H1 (cell line): ENCODE results near the gene UBL4A. TPM values are rescaled to one million over a fixed set of nuclear protein-coding genes. Genes with fewer than 3 reads are reported as not detected.

ENCODE experiments used
- CTCF ChIA-PET: fragments of 300-600 bp; sonication (Branson Sonifier 250); formaldehyde crosslinking; loops from one replicate; lab custom pipeline; 2021; ENCODE audit not compliant: partially characterized antibody; lab: Charles Lee
- POLR2A ChIA-PET: fragments of 300-600 bp; sonication (Branson Sonifier 250); formaldehyde crosslinking; loops from one replicate; lab custom pipeline; 2021; ENCODE audit warnings: inconsistent platforms; ENCODE audit not compliant: partially characterized antibody; lab: Charles Lee
- DNase-seq, 2 experiments: peaks; one replicate each; pipeline versions ENCODE4 v3.0.0 to v3.0.0-alpha.2; 2010 to 2022; ENCODE audit warnings: low spot score in 2 of 2, low read depth in 1 of 2, mixed read lengths in 1 of 2
- FAIRE-seq: peaks from 2 replicates; lab custom pipeline; 2011; peaks lifted over from hg19 to GRCh38; lab: Jason Lieb, UNC
- H2AFZ ChIP-seq: 2 replicates; pipeline ENCODE4 v1.8.1; 2012; ENCODE audit warnings: low read length, inconsistent platforms
- H2AK5ac ChIP-seq: 2 replicates; pipeline ENCODE4 v1.6.1; 2013; ENCODE audit warnings: low read depth, low read length
- H2BK120ac ChIP-seq: replicated peaks from 2 replicates; pipeline ENCODE3; 2013; ENCODE audit warnings: low read depth, low read length, inconsistent platforms
- H2BK12ac ChIP-seq: 2 replicates; pipeline ENCODE4 v1.6.1; 2013; ENCODE audit warnings: low read depth, low read length
- H2BK15ac ChIP-seq: 2 replicates; pipeline ENCODE4 v1.6.1; 2013; ENCODE audit warnings: low read length
- H2BK20ac ChIP-seq: 2 replicates; pipeline ENCODE4 v1.6.1; 2013; ENCODE audit warnings: low read length
- H2BK5ac ChIP-seq: 2 replicates; pipeline ENCODE4 v1.6.1; 2013; ENCODE audit warnings: low read depth, low read length
- H3K14ac ChIP-seq: 2 replicates; pipeline ENCODE4 v1.6.1; 2013; ENCODE audit warnings: inconsistent platforms; ENCODE audit not compliant: insufficient read length
- H3K18ac ChIP-seq: 2 replicates; pipeline ENCODE4 v1.6.1; 2013; ENCODE audit warnings: low read length; ENCODE audit errors: extremely low read depth
- H3K23ac ChIP-seq: 2 replicates; pipeline ENCODE4 v1.6.1; 2013; ENCODE audit warnings: inconsistent platforms; ENCODE audit not compliant: insufficient read length
- H3K23me2 ChIP-seq: 2 replicates; pipeline ENCODE4 v1.6.1; 2013; ENCODE audit warnings: low read depth, low read length
- H3K27ac ChIP-seq: 2 replicates; pipeline ENCODE4 v1.6.1; 2011; ENCODE audit warnings: low read depth, low read length, inconsistent platforms
- H3K27me3 ChIP-seq, 4 experiments: replicated peaks in 1 of 4; 1 replicate in 1 of 4; 2 replicates in 3 of 4; pipeline versions ENCODE4 v1.6.1 to v1.8.1; 2011 to 2013; ENCODE audit warnings: low read length in 3 of 4, mild to moderate bottlenecking in 3 of 4, inconsistent platforms in 2 of 4, mixed read lengths in 2 of 4, moderate library complexity in 1 of 4; ENCODE audit not compliant: control insufficient read depth in 3 of 4, insufficient read depth in 3 of 4; ENCODE audit errors: extremely low read depth in 1 of 4
- H3K36me3 ChIP-seq, 4 experiments: 2 replicates each; pipeline versions ENCODE4 v1.6.1 to v1.8.1; 2011 to 2013; ENCODE audit warnings: mild to moderate bottlenecking in 4 of 4, low read length in 3 of 4, moderate library complexity in 2 of 4, control low read depth in 1 of 4, inconsistent platforms in 1 of 4; ENCODE audit not compliant: insufficient read depth in 4 of 4, control insufficient read depth in 2 of 4
- H3K4ac ChIP-seq: replicated peaks from 2 replicates; pipeline ENCODE3; 2013; ENCODE audit warnings: low read length, low read depth, mixed read lengths, inconsistent platforms; ENCODE audit not compliant: insufficient read length
- H3K4me1 ChIP-seq, 4 experiments: replicated peaks in 1 of 4; 1 replicate in 1 of 4; 2 replicates in 3 of 4; pipeline versions ENCODE4 v1.6.1 to v1.8.1; 2011 to 2013; ENCODE audit warnings: low read length in 3 of 4, inconsistent platforms in 2 of 4, mixed read lengths in 1 of 4; ENCODE audit not compliant: insufficient read depth in 4 of 4, control insufficient read depth in 3 of 4
- H3K4me2 ChIP-seq, 2 experiments: 2 replicates each; pipeline versions ENCODE4 v1.6.1 to v1.8.1; 2011 to 2013; ENCODE audit warnings: low read depth in 2 of 2, low read length in 2 of 2, control low read depth in 1 of 2, inconsistent platforms in 1 of 2, mild to moderate bottlenecking in 1 of 2; ENCODE audit not compliant: insufficient read depth in 1 of 2
- H3K4me3 ChIP-seq, 4 experiments: fragments of 200-600, 300-600 bp in 1 of 4; sonication (generic), shearing (Covaris generic), sonication (Bioruptor Twin) in 1 of 4; 2 replicates each; pipeline versions ENCODE4 v1.5.1 to v1.8.1; 2011 to 2016; ENCODE audit warnings: low read length in 4 of 4, low read depth in 3 of 4, control low read depth in 2 of 4, inconsistent platforms in 2 of 4, mild to moderate bottlenecking in 2 of 4, mixed read lengths in 1 of 4, moderate library complexity in 1 of 4; ENCODE audit not compliant: insufficient read depth in 2 of 4; ENCODE audit errors: extremely low read depth in 1 of 4
- H3K56ac ChIP-seq: replicated peaks from 2 replicates; pipeline ENCODE3; 2013; ENCODE audit warnings: low read depth, mild to moderate bottlenecking, mixed read lengths, low read length, inconsistent platforms; ENCODE audit not compliant: insufficient read length
- H3K79me1 ChIP-seq: 2 replicates; pipeline ENCODE4 v1.6.1; 2013; ENCODE audit warnings: low read depth, low read length, control low read depth
- H3K79me2 ChIP-seq, 2 experiments: 2 replicates each; pipeline versions ENCODE4 v1.6.1 to v1.8.1; 2012 to 2013; ENCODE audit warnings: low read length in 2 of 2, mild to moderate bottlenecking in 2 of 2, inconsistent platforms in 1 of 2; ENCODE audit not compliant: insufficient read depth in 2 of 2, control insufficient read depth in 1 of 2
- H3K9ac ChIP-seq, 4 experiments: replicated peaks in 1 of 4; 1 replicate in 1 of 4; 2 replicates in 3 of 4; pipeline versions ENCODE4 v1.6.1 to v1.8.1; 2011 to 2013; ENCODE audit warnings: low read depth in 3 of 4, low read length in 3 of 4, control low read depth in 2 of 4, mild to moderate bottlenecking in 2 of 4, moderate library complexity in 2 of 4, inconsistent platforms in 1 of 4; ENCODE audit errors: extremely low read depth in 1 of 4
- H3K9me3 ChIP-seq, 2 experiments: 2 replicates each; pipeline versions ENCODE4 v1.6.1 to v1.8.1; 2012 to 2013; ENCODE audit warnings: mild to moderate bottlenecking in 2 of 2, moderate library complexity in 2 of 2, control low read depth in 1 of 2, inconsistent platforms in 1 of 2, low read depth in 1 of 2, low read length in 1 of 2, mixed read lengths in 1 of 2; ENCODE audit not compliant: insufficient read depth in 2 of 2
- H4K20me1 ChIP-seq, 2 experiments: replicated peaks in 1 of 2; 2 replicates each; pipeline versions ENCODE3 to v1.8.1; 2011 to 2013; ENCODE audit warnings: inconsistent platforms in 2 of 2, low read length in 2 of 2, mild to moderate bottlenecking in 1 of 2; ENCODE audit not compliant: insufficient read depth in 2 of 2, control insufficient read depth in 1 of 2
- H4K5ac ChIP-seq: 2 replicates; pipeline ENCODE4 v1.6.1; 2013; ENCODE audit warnings: low read length, low read depth, mixed read lengths, inconsistent platforms; ENCODE audit not compliant: insufficient read length
- H4K8ac ChIP-seq: 2 replicates; pipeline ENCODE4 v1.8.0; 2013; ENCODE audit warnings: mild to moderate bottlenecking, moderate library complexity, low read length, inconsistent platforms; ENCODE audit not compliant: insufficient read depth; ENCODE audit errors: extremely low read depth
- H4K91ac ChIP-seq: replicated peaks from 2 replicates; pipeline ENCODE3; 2013; ENCODE audit warnings: low read length, mixed read lengths, inconsistent platforms; ENCODE audit not compliant: insufficient read length
- CBX8 ChIP-seq: fragments of 300-800, 300-1000 bp; sonication (generic); IDR thresholded peaks from 2 replicates; pipeline ENCODE4 v1.7.1; 2016; ENCODE audit warnings: low read depth, low read length, borderline replicate concordance
- CHD2 ChIP-seq: IDR thresholded peaks from 2 replicates; pipeline ENCODE4 v1.6.1; 2012; ENCODE audit warnings: low read length, improper control_type of control experiment
- GTF2F1 ChIP-seq: IDR thresholded peaks from 2 replicates; pipeline ENCODE4 v1.6.1; 2012; ENCODE audit warnings: low read depth, low read length, improper control_type of control experiment, borderline replicate concordance
- JUND ChIP-seq: IDR thresholded peaks from 2 replicates; pipeline ENCODE4 v1.6.1; 2011; ENCODE audit warnings: mild to moderate bottlenecking, improper control_type of control experiment, low read length
- NANOG ChIP-seq: IDR thresholded peaks from 2 replicates; pipeline ENCODE4 v1.6.1; 2011; ENCODE audit warnings: low read length, low read depth, mild to moderate bottlenecking, inconsistent platforms; ENCODE audit not compliant: insufficient read depth, poor library complexity, severe bottlenecking
- PHF8 ChIP-seq: fragments of 200-600 bp; sonication (generic); conservative IDR thresholded peaks from 2 replicates; pipeline ENCODE4 v1.7.1; 2012; ENCODE audit warnings: low read depth, mild to moderate bottlenecking, inconsistent platforms, low read length, moderate library complexity
- RNF2 ChIP-seq: fragments of 200-900, 300-1000 bp; sonication (generic); IDR thresholded peaks from 2 replicates; pipeline ENCODE4 v1.7.1; 2016; ENCODE audit warnings: borderline replicate concordance, low read depth, mild to moderate bottlenecking, antibody characterized with exemption, low read length; ENCODE audit not compliant: poor library complexity, severe bottlenecking; ENCODE audit errors: missing control alignments
- SAP30 ChIP-seq: fragments of 300-600 bp; sonication (generic); IDR thresholded peaks from 2 replicates; pipeline ENCODE4 v1.7.1; 2012; ENCODE audit warnings: low read length, moderate library complexity, mild to moderate bottlenecking, inconsistent platforms; ENCODE audit not compliant: insufficient read depth, insufficient replicate concordance
- WGBS, 2 experiments: shearing (Covaris generic) in 1 of 2; methylation state at CpG; one replicate each; pipeline versions ENCODE4 v1.1.6 to v1.1.7; 2013 to 2015; ENCODE audit warnings: low lambda C conversion rate in 2 of 2, mixed read lengths in 2 of 2, inconsistent platforms in 1 of 2, low coverage in 1 of 2, missing lambda C conversion rate in 1 of 2; ENCODE audit not compliant: insufficient replicate concordance in 2 of 2, insufficient coverage in 1 of 2, insufficient read length in 1 of 2; ENCODE audit errors: extremely low coverage in 1 of 2, missing lambda C conversion rate in 1 of 2; 5-methylcytosine and 5-hydroxymethylcytosine counted together
- polyA plus RNA-seq, 7 experiments: library from polyadenylated mRNA; depleted of rRNA in 3 of 7; stranded (reverse) in 5 of 7; unstranded in 2 of 7; fragments of >200 nt in 5 of 7; fragments of 200-250 nt in 2 of 7; gene quantifications; 1 replicate in 5 of 7; 2 replicates in 1 of 7; 4 replicates in 1 of 7; pipeline versions ENCODE4 v1.2.1 to v1.2.3, GENCODE V29; 2011 to 2013; ENCODE audit warnings: missing spikeins in 2 of 7, mixed read lengths in 2 of 7
- total RNA-seq: library from RNA; stranded (reverse); fragmentation: NEBNext Ultra II Directional; extraction: Animal tissue kit (Norgen Biotek cat#: 25700); gene quantifications from 2 replicates; pipeline ENCODE4 v1.2.1, GENCODE V29; 2021
- TF ChIP-seq, protein P1 (sequence below), 3 experiments: IDR thresholded peaks; 1 replicate in 2 of 3; 2 replicates in 1 of 3; pipeline versions ENCODE4 v1.5.1 to v1.6.1; 2011; ENCODE audit warnings: low read length in 3 of 3, mild to moderate bottlenecking in 3 of 3, inconsistent platforms in 2 of 3, low read depth in 1 of 3, moderate library complexity in 1 of 3; ENCODE audit not compliant: insufficient read depth in 1 of 3; ENCODE audit errors: control extremely low read depth in 1 of 3

The UBL4A gene
- total and polyA plus RNA-seq, 2 of the 8 experiments (the other 6 are each of a cell fraction or from before 2014, with no cell fraction given), result 23.1 to 31.7 TPM

DNA sequence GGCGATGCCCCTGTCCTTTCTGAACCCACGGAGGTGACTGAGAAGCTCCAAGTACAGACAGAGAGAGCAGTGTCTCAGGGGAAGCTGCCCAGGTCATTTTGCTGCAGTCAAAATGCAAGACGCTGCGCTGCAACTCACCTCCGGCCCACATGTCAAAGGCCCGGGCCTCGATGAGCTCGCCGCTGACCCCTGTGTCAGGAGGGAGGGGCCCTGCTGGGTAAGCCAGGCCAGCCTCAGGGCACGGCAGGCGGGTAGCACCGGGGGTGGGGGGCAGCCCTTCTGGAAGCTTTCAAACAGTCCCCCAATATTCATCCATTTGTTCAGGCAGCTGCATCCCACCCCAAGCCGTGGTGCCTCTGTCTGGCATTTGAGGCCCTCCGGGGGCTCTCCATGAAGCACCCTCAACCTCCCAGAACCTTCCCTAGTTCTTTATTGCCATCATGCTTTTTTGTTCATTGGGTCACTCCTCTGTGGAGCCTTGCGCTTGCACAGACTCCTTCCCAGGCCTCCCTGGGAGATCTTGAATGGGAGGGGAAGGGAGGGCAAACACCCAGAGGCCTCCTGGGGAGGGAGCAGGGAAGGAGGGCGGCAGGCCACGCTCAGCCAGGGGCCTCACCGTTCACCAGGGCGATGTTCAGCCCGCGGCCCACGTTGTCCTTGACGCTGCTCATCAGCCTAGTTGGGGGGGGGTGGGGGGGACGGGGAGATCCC lies 21.4 kb upstream of the UBL4A start:
- no peak overlapping the region for H2BK120ac ChIP-seq
- POLR2A ChIA-PET, result interaction anchor here (0.9 kb wide), 1 partner anchor 42 kb away, joined by 3 read pairs; no protein-coding TSS in a partner anchor
- FAIRE-seq, result no peak
- TF ChIP-seq CBX8, result no peak
- TF ChIP-seq RNF2, result no peak
- TF ChIP-seq JUND, result no peak
- TF ChIP-seq GTF2F1, result no peak
- no peak for TF ChIP-seq CHD2
- TF ChIP-seq, protein P1, sequence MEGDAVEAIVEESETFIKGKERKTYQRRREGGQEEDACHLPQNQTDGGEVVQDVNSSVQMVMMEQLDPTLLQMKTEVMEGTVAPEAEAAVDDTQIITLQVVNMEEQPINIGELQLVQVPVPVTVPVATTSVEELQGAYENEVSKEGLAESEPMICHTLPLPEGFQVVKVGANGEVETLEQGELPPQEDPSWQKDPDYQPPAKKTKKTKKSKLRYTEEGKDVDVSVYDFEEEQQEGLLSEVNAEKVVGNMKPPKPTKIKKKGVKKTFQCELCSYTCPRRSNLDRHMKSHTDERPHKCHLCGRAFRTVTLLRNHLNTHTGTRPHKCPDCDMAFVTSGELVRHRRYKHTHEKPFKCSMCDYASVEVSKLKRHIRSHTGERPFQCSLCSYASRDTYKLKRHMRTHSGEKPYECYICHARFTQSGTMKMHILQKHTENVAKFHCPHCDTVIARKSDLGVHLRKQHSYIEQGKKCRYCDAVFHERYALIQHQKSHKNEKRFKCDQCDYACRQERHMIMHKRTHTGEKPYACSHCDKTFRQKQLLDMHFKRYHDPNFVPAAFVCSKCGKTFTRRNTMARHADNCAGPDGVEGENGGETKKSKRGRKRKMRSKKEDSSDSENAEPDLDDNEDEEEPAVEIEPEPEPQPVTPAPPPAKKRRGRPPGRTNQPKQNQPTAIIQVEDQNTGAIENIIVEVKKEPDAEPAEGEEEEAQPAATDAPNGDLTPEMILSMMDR (IDR thresholded peaks at IDR 0.05; ENCODE audit: control extremely low read depth in 1 of 3, insufficient read depth in 1 of 3, low read depth in 1 of 3, low read length in 3 of 3), result no peak
- no peak for TF ChIP-seq SAP30
- TF ChIP-seq PHF8, result no peak
- TF ChIP-seq NANOG, result no peak

More for the DNA sequence above, 21.4 kb upstream of the UBL4A start:
- DNase-seq, result no peak
- Histone ChIP-seq H3K4me3 (no peak overlapping the region), H4K20me1 (no peaks in the 10 kb centered on the region), H2BK5ac (no peak overlapping the region), H2BK20ac (no peak overlapping the region), H3K27ac (no peak overlapping the region), H4K91ac (no peak overlapping the region), H3K79me1 (no peaks in the 10 kb centered on the region), H3K27me3 (no peaks in the 10 kb centered on the region), H3K9me3 (no peaks in the 10 kb centered on the region), H3K18ac (no peak overlapping the region), H2BK15ac (no peak overlapping the region), H3K4me2 (no peak overlapping the region), H2AFZ (no peak overlapping the region), H4K5ac (no peak overlapping the region), H3K23me2 (no peaks in the 10 kb centered on the region), H3K56ac (no peak overlapping the region), H3K4me1 (no peaks in the 10 kb centered on the region), H2BK12ac (no peak overlapping the region), H3K36me3 (no peaks in the 10 kb centered on the region; a peak in 1 of 8 replicates), H3K4ac (no peak overlapping the region), H3K23ac (no peak overlapping the region), H3K79me2 (no peaks in the 10 kb centered on the region), H4K8ac (no peak overlapping the region), H3K14ac (no peak overlapping the region), H3K9ac (no peak overlapping the region), H2AK5ac (no peak overlapping the region)
- 93% methylated on average over 7 of the region's 24 CpGs; no CpG with 5 or more reads in 1 of the 2 experiments for WGBS, 2 experiments
- CTCF ChIA-PET, result interaction anchor here (0.6 to 0.9 kb wide), 3 partner anchors 17 to 757 kb away, joined by 3 read pairs; no protein-coding TSS in a partner anchor
